GM12892 (cell line): ENCODE results near the gene RTN4.

Source experiments
- POLR2A ChIP-seq: IDR thresholded peaks from 2 replicates; pipeline ENCODE4 v1.6.1; 2011; ENCODE audit warnings: low read depth, low read length, control low read depth
- POLR2AphosphoS5 ChIP-seq: IDR thresholded peaks from 2 replicates; pipeline ENCODE4 v1.6.1; 2011; ENCODE audit warnings: low read depth, low read length, control low read depth

GRCh38 chr2:54956111-54956627, 94.1 kb downstream of the RTN4 start:
- TF ChIP-seq POLR2AphosphoS5 (no peak), POLR2A (no peak)
